ENCODE results near the gene GCH1.
A peak's percentile ranks its signal among the peaks of the same experiment; 100 is the strongest.
"Not testable (repeated sequence)": the region's sequence is repeated elsewhere in the genome, so short reads cannot be mapped to it uniquely, and the experiment has no call there.

GCH1 gene

DNA sequence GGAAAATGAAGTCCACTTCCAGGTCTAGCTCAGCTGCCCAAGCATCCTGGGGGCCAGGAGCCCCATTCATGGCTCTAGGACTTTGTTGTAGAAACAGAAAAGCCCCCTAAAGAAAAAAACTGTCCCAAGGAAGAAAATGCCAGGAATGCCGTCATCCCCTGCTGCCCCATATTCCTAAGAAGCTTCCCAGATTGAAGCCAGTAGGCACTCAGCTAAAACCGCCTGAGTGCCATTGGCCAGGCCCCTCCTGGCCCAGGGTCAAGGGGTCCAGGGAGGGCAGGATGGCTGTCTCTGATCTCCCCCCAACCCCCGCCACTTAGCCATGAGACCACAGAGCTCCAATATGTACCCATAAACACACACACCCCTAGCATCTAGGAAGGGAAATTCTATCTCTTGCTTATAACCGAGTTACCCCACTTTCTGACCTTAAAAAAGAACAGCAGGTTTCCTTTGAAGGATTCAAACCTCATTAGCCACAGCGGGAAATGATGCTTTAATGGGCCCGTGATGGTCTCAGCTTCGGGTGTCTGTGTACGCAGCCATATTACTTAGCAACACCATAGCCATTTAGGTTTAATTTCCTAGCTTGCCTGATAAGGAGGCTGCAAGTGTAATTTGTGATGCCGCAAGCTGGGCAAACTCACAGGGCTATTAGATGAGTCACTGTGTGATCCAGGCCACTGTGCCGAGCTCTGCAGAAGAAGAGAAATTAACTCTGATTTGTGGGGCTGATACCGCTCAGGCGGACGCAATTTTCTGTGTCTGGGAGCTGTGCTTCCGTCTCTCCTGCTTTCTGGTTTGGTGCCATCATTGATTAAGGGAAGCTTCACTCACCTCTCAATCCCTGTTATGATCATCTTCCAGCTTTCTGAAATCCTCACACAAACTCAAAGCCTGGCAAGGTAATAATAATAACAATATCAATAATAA, 84.2 kb downstream of the GCH1 start:
- DNase-seq, result no peak

DNA sequence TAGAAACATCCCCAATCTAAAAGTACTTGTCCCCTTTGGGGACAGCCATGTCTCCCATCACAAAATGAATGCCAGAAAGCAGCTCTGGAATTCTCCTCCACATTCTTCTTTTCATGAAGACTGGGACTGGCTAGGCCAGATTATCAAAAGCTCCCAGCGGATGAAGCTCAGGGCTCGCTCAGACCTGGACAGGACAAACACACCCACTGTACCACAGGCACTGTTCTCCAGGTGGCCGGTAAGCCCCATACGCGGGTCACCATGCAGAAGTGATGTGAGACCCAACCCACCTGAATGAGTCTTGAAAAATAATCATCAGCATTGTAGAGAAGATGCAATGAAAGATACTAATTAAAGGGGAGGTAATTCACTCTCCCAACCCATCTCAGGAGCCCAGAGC, 85.1 kb downstream of the GCH1 start:
- DNase-seq, result no peak

DNA sequence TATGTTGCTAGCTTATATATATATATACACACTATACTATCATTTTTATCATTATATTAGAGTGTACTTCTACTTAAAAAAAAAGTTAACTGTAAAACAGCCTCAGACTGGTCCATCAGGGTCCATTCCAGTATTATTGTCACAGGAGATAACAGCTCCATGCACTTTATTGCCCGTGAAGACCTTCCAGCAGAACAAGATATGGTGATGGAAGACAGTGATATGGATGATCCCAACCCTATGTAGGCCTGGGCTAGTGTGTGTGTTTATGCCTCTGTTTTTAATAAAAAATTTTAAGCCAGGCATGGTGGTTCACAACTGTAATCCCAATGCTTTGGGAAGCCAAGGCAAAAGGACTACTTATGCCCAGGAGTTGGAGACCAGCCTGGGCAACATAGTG, 86.2 kb downstream of the GCH1 start:
- no peak for DNase-seq

DNA sequence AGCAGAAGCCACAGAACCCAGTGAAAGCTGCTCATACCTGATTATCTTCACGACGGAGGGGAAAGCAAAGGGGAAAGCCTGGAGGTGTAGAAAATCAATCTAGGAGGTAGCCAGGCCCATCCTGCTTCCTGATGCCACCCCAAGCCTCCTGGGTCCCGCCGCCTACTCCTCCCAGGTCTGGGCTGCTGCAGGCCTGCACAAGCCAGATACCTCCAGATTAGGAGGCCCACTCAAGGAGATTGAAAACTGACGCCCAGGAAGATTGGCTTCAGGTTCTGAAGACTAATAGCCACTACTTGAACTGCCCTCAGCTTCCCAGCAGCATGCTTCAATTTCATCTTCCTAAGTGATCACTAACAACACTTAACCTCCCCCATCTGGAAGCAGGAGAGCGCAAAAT, 87.1 kb downstream of the GCH1 start:
- DNase-seq, result no peak

DNA sequence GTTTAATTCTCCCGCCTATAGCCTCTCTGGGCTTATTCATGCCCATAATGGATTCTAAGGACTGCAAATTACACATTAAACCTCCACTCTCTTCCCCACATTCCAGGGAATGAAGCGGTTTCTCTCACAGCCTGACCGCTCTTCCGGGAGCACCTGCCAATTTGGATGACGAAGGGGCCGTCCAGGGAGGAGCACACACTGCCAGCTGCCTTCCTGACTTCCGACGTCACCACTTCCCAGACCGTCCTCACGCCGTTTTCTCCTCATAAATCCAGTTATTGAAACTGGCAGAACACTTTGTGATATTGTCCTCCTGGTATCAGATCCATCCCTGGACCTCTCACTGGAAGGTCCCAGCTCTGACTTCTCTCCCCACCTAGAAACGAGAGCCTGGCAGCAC, 87.6 kb downstream of the GCH1 start:
- no peak for DNase-seq

DNA sequence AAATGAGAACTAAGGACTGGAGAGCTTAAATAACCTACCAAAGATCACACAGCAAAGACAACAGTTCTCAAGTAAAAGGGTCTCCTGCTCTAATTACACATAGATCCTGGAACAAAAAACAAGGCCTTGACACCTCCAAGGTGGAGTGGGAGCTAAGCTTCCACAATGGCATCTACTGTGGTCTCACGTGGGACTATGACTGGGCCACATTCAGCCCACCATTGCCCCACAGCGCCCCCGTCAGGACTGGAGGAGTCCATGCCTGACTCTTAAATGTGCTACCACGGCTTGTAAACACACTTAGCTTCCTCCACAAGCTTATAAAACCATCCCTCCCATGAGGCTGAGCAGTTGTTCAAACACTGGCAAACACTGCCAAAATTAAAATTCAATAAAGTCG, 88.5 kb downstream of the GCH1 start:
- DNase-seq, result peak; percentile 78

DNA sequence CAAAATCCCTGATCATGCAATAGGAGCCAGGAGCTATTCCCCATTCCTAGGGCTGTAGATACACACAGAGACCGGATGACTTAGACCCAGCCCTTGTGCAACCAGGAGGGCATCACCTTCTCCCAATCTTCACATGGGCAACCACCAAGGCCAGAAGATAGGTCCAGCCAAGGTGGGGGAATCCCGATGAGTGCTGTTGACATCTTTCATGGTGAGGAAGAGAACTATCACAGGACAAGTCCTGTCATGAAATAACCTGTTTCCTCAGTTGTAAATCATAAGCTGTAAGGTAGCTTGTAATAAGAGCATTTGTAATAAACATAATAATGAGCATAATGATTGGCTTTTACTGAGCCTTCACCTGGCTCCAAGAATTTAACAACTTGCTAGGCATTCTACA, 89.5 kb downstream of the GCH1 start:
- DNase-seq, result no peak

DNA sequence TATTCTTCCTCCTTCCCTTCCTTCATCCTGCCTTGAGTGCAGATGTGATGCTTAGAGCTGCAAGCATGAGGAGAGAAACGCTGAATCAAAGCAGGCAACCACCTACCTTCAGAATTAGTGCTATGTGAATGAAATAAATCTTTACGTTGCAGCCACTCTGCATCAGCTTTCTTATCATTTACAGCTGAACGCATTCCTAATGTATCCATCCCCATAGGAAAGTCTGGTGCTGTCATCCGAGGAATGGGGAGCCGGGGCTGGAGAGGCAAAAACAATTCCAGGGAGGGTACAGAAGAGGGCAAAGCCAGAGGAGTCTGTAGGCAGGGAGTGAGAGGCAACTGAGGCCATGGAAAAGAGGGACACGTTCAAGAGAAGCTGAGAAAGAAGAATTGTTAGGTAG, 90.0 kb downstream of the GCH1 start:
- no peak for DNase-seq

DNA sequence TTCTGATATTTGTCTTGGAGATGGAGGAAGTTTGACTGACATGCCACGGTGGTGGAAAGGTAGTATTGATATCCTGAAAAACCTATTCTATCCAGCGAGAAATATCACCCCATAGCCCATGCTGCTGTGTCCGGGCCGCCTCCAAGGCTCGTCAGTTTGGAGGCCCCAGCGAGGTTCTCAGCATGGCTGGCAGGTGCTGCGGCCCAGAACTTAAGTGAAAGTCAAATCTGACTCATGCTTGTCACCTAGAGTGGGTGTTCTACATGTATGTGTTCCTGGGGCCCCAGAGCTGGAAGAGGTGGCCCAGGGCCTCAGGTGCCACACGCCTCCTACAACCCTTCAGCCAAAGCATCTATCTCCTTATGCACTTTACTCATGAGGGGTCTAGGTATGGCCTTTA, 92.9 kb downstream of the GCH1 start:
- DNase-seq, result peak; percentile 24

DNA sequence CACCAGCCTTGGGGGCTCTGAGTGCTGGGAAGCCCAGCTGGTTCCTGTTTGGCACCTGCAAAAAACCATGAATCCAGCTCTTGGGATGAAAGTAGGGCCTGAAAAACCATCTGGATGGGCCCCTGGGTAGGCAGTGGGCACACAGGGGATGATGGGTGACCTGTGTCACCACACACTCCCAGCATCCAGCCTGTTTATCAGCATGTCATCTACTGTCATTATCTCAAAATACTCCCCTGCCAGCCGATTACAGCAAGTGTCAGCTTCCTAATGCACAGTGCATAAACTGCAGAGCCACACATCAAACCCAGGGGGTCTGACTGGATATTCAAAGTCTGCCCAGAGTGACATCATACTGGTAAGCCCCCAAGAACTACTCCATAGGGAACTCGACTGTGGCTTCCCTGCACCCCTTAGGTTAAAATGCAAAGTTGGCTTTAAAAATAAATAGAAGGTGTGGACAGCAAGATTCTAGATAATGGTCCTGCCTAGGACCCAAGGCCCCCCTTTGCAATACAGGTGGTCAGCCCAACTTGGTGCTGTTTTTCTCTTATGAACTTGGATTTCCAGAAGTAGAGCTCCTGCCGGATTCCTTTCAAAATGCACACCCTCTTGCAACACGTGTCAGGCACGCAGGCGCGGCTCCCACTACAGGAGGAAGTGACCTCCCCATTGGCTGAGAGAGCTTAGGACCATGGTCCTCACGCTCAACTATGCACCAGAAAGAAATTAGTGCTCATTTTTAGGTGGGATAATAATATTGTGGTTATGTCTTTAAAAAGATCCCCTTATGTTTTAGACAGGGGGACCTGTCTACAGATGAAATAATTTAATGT, 94.1 kb downstream of the GCH1 start:
- no peak for DNase-seq

DNA sequence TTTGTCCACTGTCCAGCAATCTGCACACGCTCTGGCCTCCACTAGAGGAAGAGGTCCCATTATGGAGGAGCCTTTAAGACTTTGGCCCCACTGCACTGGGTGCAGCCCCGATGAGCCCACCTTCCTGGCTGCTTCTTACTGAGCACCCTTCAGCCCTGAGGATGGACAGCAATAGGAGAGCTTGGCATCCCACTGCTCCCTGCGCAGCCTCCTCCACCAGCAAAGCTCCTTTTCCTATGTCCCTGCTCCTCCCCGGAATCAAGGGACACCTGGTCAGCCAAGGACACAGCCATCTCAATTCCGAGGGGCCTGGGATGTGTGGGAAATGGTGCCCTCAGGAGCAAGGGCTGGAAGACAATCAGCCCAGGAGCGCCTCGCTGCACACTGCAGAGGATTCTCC, 94.7 kb downstream of the GCH1 start:
- DNase-seq, result no peak

DNA sequence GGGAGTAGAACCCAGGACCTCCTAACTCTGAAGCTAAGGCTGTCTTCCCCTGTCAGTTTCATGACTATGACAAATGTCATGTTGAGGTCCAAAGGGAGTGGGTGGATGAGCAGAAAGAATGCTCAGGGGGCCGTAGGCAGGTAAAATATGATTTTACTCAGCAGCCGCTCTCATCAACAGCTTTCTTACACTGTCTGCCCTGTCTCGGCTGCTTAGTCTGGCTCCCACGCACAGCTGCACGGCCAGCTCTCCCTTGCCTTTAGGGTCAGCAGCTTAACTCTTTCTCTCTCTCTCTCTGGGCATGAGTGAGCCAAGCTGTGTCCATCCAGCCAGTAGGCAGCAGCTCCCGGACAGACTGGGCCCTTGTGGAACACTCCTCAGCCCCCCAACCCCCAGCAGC, 95.2 kb downstream of the GCH1 start:
- no peak for DNase-seq

DNA sequence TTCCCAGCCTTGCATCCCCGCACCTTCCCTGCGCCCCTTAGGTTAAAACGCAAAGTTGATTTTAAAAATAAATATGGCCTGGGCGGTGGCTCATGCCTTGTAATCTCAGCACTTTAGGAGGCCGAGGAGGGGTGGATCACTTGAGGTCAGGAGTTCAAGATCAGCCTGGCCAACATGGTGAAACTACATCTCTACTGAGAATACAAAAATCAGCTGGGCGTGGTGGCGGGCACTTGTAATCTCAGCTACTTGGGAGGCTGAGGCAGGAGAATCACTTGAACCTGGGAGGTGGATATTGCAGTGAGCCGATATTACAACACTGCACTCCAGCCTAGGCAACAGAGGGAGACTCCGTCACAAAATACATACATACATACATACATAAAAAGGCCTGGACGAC, 96.0 kb downstream of the GCH1 start:
- DNase-seq, result no peak

DNA sequence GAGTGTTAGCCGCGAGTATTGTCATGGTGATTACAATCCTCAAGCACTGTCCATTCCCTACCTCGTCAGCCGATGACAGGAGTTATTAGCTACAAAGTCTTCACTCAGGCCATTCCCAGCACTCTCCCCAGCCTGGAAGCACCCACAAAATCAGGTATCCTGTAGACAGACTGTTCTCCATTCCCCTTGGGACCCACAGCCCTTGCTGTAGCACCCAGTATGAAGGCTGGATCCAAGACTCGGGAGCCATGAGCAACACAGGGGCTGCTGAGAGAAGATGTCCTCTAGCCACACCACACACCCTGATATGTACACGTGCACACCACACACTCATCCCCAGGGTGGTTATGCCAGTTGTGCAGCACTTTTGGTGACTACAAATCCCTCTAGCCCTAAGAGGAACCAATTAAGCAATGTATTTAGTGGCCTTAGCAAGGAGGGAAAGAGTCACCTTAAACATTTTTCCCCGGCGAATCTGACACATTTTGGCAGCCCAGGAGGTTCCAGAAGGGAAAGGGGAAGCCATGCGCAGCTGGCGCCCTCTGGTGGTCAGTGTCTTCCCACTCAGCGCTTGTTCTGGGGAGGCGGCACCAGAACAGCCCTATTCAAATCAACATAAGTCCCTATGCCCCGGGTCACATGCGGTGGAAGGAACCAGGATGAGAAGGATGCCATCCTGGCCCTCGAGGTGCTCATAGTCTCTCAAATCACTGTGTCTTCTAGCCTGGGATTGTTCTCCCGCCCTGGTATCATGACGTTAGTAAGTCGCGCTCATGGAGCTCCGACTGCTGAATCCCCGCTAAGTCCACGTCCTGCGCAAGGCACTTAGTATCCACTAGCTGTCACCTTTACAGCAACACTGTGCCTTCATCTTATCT, 96.9 kb downstream of the GCH1 start:
- peak; percentile 88 for DNase-seq

DNA sequence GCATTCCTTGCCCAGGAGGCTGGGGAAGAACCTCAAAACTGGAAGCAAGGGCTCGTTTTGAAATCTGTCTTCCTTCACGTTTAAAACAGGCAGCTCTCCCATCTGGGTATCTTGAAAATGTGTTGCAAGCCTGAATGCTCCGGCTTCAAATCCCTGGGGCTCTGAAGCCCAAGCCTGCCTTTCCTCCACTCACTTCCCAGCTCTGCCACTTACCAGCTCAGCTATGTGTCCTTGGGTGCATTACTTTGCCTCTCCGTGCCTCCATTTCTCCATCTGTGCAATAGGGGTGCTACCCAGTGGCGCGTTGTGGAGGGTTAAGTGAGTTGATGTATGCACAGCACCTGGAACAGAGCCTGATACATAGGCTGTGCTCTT, 97.6 kb downstream of the GCH1 start:
- no peak for DNase-seq

DNA sequence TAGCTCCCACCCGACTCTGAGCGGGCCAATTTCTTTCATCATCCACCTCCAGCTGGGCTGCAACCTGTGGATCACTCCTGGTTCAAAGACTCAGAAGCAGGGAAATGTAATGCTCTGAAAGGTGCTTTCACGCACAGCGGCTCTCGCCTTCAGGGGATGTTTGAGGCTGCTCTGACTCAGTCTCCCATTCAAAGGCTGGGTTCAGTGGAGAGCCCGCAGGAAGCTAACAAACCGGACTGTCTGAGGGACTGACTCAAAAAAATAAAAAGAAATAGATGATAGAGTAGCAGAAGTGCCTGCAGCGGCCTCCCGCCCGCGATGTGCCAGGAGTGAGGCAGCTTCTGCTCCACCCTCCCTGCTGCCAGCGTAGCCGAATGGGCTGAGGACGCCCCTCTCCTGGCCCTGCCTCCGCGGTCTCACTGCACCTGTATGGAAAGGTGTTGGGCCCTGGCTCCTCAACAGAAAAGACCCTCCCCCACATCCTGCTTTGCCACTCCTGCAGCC, 98.0 kb downstream of the GCH1 start:
- DNase-seq, result no peak

DNA sequence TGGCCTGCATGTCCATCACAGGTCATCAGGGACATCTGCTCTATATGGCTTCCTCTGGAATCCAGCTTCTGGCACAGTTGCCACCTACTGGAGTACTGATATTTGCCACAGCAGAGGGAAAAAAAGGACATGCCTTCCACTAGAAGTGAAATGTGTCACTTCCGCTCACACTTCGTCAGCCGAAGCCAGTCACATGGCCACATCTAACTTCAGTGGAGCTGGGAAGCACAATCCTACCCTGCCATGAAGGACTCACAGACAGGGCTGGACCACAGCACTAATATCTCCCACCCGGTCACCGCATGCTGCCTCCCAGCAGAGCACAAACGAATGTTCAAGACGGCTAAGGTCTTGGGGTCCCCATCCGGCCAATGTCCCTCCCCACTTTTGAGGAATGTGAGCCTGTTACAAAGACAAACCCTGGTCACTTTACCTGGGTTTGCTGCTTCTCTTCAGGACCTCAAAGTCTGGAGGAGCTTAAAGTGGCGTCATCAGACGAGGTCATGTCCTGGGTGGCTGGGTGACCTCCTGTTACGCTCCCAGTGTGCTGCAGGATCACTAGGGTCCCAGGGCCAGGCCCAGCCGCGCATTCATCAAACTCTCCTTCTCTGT, 98.6 kb downstream of the GCH1 start:
- DNase-seq, result no peak

DNA sequence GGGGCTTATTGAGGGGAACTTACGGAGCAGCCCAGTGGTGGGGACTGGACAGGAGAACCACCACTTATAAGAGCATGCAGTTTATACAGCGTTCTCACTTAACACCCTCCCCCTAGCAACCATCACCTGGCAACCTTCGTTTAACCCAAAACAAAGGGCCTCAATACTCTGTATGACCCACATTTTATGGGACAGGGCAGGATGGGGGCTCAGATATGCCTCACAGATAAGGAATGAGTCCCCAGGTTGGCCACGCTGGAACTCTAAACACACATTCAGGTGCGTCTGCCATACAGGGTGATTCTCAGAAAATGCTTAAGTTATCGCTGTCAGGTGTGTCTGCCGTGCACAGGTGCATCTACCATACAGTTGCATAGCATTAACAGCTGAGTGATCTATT, 99.2 kb downstream of the GCH1 start:
- no peak for DNase-seq

DNA sequence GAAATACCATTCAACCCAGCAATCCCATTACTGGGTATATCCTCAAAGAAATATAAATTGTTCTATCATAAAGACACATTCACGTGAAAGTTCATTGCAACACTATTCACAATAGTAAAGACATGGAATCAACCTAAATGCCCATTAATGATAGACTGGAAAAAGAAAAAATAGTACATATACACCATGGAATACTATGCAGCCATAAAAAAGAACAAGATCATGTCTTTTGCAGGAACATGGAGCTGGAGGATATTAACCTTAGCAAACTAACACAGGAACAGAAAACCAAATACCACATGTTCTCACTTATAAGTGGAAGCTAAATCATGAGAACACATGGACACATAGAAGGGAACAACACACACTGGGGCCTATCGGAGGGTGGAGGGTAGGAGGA, 101.1 kb downstream of the GCH1 start:
- DNase-seq, result not testable (repeated sequence)

DNA sequence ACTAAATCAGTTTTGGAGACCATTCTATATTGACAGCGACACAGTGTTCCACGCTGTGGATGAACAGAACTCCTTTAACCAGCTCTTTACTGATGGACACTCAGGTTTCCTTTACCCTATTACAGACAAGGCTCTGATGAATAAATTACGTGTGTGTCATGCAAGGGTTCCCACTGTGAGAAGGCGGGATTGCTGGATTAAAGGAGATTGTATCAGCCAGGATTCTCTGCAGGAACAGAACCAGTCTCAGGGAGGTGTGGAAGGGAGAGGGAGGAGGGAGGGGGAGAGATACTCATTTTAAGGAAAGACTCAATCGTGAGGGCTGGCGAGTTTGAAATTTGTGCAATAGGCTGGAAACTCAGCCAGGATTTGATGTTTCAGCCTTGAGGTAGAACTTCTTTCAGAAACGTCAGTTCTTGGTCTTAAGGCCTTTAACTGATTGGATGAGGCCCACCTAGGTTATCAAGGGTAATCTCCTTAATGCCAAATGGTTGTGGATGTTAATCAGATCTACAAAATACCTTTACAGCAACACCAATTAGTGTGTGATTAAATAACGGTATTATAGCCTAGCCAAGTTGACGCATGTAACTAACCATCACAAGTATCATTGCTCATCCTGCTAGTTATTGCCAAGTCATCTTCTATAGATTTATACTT, 104.0 kb downstream of the GCH1 start:
- DNase-seq, result no peak

DNA sequence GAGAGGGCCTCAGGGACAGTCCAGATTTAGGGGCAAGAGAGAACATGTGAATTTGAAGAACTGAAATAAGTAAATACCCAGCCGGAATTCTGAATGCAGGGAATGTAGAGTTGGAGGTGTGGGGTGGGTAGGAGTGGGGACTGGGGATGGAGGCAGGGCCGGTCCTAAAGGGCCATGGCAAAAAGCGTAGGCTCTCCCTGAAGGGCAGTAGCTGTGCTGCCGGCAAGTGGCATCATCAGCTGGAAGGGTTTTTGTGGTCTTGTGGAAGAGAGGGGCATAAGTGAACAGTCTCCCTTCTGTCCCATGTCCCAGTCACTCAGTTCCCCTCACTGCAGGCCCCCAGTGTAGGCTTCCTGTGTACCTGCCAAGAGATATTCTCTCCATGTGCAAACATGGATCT, 104.6 kb downstream of the GCH1 start:
- no peak for DNase-seq

DNA sequence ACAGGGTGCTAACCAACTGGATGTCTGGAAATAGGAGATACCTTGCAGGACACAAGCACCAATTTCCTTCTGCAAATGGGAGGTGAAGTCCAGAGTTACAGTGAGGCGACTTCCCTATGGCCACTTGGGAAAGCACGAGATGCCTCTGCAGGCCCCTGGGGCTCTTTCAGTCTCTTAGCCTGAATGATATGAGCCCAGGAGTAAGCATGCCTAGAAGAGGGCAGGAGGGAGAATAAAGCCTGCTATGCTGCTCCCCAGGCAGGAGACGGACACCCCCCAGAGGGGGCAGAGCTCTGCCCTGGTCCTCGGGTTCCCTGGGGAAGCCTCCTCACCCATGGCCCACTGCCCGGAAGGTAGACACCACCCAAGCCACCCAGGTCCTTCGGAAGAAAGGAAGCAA, 105.1 kb downstream of the GCH1 start:
- no peak for DNase-seq
